Ascending aorta (tissue), 2 donors: ENCODE results near the gene ARL6IP5. TPM values are rescaled to one million over a fixed set of nuclear protein-coding genes. Genes with fewer than 3 reads are reported as not detected.

Experiments used
- DNase-seq, 2 donors: peaks; one replicate each; pipeline ENCODE4 v3.0.0-alpha.2; 2019; ENCODE audit warnings: low spot score in 2 of 2
- H3K27ac ChIP-seq, 2 donors: fragments of 200-600 bp; sonication (generic); one replicate each; pipeline ENCODE4 v1.5.1; 2016 to 2017; ENCODE audit warnings: mild to moderate bottlenecking in 1 of 2
- H3K27me3 ChIP-seq: fragments of 200-600 bp; sonication (generic); one replicate; pipeline ENCODE4 v1.5.1; 2017
- H3K36me3 ChIP-seq, 2 donors: fragments of 200-600 bp; sonication (generic); one replicate each; pipeline ENCODE4 v1.5.1; 2016
- H3K4me1 ChIP-seq, 2 donors: fragments of 200-600 bp; sonication (generic); one replicate each; pipeline ENCODE4 v1.5.1; 2016 to 2017; ENCODE audit warnings: mild to moderate bottlenecking in 1 of 2
- H3K4me3 ChIP-seq, 2 donors: fragments of 200-600 bp; sonication (generic); one replicate each; pipeline ENCODE4 v1.5.1; 2016 to 2017; ENCODE audit warnings: mild to moderate bottlenecking in 1 of 2
- H3K9me3 ChIP-seq, 2 donors: fragments of 200-600 bp; sonication (generic); one replicate each; pipeline ENCODE4 v1.5.1; 2016
- CTCF ChIP-seq, 3 experiments: fragments of 200-600 bp in 2 of 3; fragments of 450-650 bp in 1 of 3; sonication (generic) in 2 of 3; IDR thresholded peaks; one replicate each; pipeline ENCODE4 v1.5.1; 2016 to 2019; ENCODE audit warnings: antibody characterized with exemption in 3 of 3, mild to moderate bottlenecking in 1 of 3, moderate library complexity in 1 of 3
- intact Hi-C: fragments of 100-400 bp; cut with DNase I; formaldehyde crosslinking; loops from one replicate; pipeline ENCODE4 v1.15.1; 2023
- total RNA-seq: library from RNA; depleted of rRNA; stranded (reverse); fragments of >200 nt; gene quantifications from one replicate; pipeline ENCODE4 v1.1.0, GENCODE V29; 2016

ARL6IP5 gene
- total RNA-seq, 1 donor from 2014 or later, result 134 TPM

- peak overlapping the region; percentile 62 to 94 for H3K27ac ChIP-seq
- H3K4me3 ChIP-seq, result no peak overlapping the region
- TF ChIP-seq CTCF (IDR thresholded peaks at IDR 0.05), result no peak
- no peak for DNase-seq
- no peaks in the 10 kb centered on the region for H3K27me3 ChIP-seq
- intact Hi-C loops, result no loop called here
- no peaks in the 10 kb centered on the region for H3K9me3 ChIP-seq
- no peaks in the 10 kb centered on the region for H3K36me3 ChIP-seq
- peaks cover 16 to 38% of the 10 kb centered on the region in 2 donors for H3K4me1 ChIP-seq
Measured at GRCh38 chr3:69082361-69082760, 2.4 kb upstream of the ARL6IP5 start.

DNA sequence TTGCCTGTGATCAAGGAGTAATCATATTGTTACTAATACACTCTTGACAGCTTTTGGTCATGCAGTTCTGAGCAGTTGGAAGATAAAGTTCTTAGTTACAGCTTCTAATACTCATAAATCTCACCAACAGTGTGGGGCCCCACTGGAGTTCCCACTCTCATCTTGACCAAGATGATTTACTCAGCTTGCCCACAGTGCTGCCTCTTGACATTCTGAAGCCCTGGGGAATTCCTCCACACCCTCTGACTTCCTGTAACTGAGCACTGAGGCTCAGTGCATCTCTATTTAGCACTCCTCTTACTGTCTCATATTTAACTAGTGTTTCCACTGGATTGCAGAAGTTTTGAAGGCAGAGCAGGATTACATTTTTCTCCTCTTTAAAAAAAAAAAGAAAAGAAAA is 1.9 kb upstream of the ARL6IP5 start:
- TF ChIP-seq CTCF (IDR thresholded peaks at IDR 0.05), result no peak
- intact Hi-C loops, result no loop called here
- H3K4me3 ChIP-seq, result no peak overlapping the region
- H3K27me3 ChIP-seq, result no peaks in the 10 kb centered on the region
- no peaks in the 10 kb centered on the region for H3K36me3 ChIP-seq
- peak overlapping the region; percentile 62 to 94 for H3K27ac ChIP-seq
- H3K4me1 ChIP-seq, result peaks cover 17 to 41% of the 10 kb centered on the region in 2 donors
- no peaks in the 10 kb centered on the region for H3K9me3 ChIP-seq
- no peak for DNase-seq

DNA sequence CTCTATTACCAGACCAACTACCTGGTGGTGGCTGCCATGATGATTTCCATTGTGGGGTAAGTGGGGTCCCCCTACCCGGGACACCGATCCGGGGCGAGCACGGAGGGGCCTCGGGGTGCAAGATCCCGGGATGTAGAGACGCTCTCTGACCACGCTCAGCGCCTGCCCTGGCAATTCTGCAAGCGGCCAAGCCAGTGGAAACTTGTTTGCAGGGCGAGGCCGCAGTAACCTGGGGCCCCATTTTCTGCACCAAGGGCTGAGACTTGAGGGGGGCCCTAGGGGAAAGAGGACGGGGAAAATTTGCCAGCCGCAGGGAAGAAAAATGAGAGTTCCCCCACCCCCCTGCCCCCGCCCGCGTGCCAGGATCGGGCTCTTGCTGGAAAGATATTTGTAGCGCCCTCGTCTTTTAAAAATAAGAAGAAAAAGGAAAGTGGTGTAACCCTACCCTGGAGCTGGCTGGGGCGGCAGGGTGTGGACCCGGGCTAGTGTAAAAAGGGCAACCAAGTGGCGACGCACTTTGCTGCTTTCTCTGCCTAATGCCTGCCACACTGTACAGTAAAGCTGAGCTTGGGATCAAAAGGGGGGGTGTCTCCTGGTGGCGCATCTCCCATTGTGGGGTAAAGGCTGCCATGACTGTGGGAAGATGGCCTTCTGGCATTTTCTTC is 563 bp downstream of the ARL6IP5 start:
- TF ChIP-seq CTCF (IDR thresholded peaks at IDR 0.05), result no peak
- Histone ChIP-seq H3K4me3 (peak overlapping the region; percentile 54 to 87), H3K27me3 (no peaks in the 10 kb centered on the region), H3K4me1 (peaks cover 11 to 59% of the 10 kb centered on the region in 2 donors), H3K36me3 (no peaks in the 10 kb centered on the region), H3K9me3 (no peaks in the 10 kb centered on the region), H3K27ac (peak overlapping the region; percentile 94)
- DNase-seq, result no peak
- intact Hi-C loops, result no loop called here

DNA sequence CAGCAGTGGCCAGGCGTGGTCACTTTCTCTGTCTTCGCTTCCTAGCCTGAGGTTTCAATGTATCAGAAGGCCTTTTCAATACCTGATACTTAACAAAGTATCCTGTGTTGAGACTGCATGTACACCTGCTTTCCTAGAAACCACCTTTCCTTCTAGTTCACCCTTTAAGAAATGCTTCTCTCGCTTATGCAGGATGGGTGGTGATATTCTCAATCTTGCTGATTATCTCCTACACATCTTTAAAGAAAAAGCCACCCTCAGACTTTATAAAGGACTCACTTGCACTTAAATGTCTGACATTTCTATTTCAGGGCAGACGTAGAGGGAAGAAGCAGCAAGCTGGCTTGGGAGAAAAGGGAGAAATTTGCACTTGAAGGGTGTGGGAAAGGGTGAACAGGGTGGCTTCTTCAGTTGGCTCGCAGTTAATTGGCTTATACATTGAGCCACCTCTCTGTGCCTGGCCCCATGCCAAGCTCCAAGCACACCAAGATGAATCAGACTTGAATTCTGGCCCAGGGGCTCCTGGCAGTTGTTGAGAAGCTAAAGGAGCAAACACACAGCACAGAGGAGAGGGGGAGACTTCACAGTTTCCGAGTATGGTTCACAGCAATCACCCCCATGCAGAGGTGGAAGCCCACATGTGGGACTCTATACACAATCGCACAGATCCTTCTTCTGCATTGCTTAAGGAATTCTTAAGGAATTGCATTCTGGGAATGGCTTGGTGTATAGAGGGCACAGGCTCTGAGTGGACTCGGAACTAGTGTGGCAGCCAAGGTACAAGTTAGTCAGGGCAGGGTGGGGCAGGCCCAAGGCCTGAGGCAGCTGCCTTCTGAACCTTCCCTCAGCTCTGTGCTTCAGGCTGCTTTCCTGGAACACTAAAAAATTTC is 1.3 kb downstream of the ARL6IP5 start:
- Histone ChIP-seq H3K4me1 (peaks cover 11 to 61% of the 10 kb centered on the region in 2 donors), H3K36me3 (no peaks in the 10 kb centered on the region), H3K27ac (peak overlapping the region; percentile 94), H3K9me3 (no peaks in the 10 kb centered on the region), H3K27me3 (no peaks in the 10 kb centered on the region), H3K4me3 (peak overlapping the region; percentile 54 to 87)
- peak; percentile 79 to 96 for DNase-seq
- no peak for TF ChIP-seq CTCF (IDR thresholded peaks at IDR 0.05)
- intact Hi-C loops, result no loop called here

DNA sequence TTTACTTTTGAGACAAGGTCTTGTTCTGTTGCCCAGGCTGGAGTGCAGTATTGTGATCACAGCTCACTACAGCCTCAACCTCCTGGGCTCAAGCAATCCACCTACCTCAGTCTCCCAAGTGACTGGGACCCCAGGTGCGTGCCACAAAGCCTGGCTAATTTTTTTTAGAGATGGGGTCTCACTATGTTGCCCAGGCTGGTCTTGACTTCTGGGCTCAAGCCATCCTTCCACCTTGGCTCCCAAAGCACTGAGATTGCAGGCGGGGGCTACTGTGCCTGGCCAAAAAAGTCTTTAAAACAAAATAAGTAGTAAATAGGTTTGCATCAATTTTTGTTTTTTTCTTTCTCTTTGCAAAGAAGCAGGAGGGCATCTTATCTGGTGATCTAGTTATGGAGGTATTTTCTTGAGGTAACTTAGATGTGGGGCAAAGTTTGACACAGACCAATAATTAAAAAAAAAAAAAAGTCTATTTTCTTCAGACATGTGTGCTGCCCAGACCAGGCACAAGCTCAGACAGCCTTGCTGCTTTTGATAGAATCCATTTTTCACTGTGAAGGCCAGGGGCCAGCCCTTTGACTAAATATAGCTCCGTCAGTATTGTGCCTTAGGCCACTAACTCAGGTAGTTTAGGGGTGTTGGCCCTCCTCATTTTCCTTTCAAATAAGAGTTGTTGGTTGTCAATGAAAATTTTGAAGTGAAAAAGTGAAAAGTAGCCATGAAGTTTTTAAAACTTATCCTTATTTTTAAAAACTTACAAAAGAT is 2.5 kb downstream of the ARL6IP5 start:
- no peak for DNase-seq
- Histone ChIP-seq H3K36me3 (no peaks in the 10 kb centered on the region), H3K27ac (peak overlapping the region; percentile 94), H3K9me3 (no peaks in the 10 kb centered on the region), H3K4me1 (peaks cover 14 to 70% of the 10 kb centered on the region in 2 donors), H3K27me3 (no peaks in the 10 kb centered on the region), H3K4me3 (peak overlapping the region; percentile 54 to 87)
- no peak for TF ChIP-seq CTCF (IDR thresholded peaks at IDR 0.05)
- intact Hi-C loops, result no loop called here
